ENCODE results near the gene SLFN14.
"Not testable (repeated sequence)": the region's sequence is repeated elsewhere in the genome, so short reads cannot be mapped to it uniquely, and the experiment has no call there.

SLFN14 gene

DNA sequence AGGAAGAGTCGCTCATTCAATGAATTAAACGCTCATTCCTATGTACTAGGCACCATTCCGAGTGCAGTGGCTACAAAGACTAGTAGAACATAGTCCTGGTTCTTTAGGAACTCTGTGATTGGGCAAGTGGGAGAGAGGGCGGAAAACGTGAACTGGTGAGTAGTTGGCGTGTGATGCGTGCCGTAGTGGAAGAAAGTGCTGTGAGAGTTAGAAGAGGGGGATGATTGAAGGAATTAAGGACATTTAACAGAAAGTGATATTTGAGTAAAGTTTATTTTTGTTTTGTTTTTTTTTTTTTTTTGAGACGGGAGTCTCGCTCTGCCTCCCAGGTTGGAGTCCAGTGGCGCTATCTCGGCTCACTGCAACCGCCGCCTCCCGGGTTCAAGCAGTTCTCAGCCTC, 7.9 kb upstream of the SLFN14 start:
- CTCF ChIA-PET = no interaction called here
- peak overlapping the region; percentile 77 for H3K27ac ChIP-seq
- POLR2A ChIA-PET (ENCODE audit: low non-redundant PET) = interaction anchor here (0.6 to 0.7 kb wide), 2 partner anchors 9 to 10 kb away, joined by 3 read pairs; partner anchors contain the start of gene PEX12
- TF ChIP-seq, protein P1, sequence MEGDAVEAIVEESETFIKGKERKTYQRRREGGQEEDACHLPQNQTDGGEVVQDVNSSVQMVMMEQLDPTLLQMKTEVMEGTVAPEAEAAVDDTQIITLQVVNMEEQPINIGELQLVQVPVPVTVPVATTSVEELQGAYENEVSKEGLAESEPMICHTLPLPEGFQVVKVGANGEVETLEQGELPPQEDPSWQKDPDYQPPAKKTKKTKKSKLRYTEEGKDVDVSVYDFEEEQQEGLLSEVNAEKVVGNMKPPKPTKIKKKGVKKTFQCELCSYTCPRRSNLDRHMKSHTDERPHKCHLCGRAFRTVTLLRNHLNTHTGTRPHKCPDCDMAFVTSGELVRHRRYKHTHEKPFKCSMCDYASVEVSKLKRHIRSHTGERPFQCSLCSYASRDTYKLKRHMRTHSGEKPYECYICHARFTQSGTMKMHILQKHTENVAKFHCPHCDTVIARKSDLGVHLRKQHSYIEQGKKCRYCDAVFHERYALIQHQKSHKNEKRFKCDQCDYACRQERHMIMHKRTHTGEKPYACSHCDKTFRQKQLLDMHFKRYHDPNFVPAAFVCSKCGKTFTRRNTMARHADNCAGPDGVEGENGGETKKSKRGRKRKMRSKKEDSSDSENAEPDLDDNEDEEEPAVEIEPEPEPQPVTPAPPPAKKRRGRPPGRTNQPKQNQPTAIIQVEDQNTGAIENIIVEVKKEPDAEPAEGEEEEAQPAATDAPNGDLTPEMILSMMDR (conservative IDR thresholded peaks at IDR 0.05; ENCODE audit: low read depth) = no peak
- DNase-seq (ENCODE audit: low spot score) = peak; percentile 61

DNA sequence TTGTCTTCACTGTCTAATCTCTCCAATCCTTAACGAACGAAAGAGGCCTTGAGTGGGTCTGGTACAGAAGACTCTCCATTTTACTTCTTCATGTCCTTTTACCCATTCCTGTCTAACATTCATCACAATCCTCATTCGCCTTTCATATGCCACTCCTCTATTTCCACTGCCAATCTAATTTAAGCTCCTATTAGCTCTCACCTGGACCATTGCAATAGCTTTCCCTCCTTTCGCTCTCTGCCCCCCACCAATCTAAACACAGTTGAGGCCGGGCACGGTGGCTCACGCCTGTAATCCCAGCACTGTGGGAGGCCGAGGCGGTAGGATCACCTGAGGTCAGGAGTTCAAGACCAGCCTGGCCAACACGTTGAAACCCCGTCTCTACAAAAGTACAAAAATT, 6.3 kb upstream of the SLFN14 start:
- no peak for DNase-seq (ENCODE audit: low spot score)
- H3K27ac ChIP-seq = peak overlapping the region; percentile 77
- CTCF ChIA-PET = no interaction called here
- POLR2A ChIA-PET (ENCODE audit: low non-redundant PET) = no interaction called here
- TF ChIP-seq, protein P1 (conservative IDR thresholded peaks at IDR 0.05; ENCODE audit: low read depth) = no peak

DNA sequence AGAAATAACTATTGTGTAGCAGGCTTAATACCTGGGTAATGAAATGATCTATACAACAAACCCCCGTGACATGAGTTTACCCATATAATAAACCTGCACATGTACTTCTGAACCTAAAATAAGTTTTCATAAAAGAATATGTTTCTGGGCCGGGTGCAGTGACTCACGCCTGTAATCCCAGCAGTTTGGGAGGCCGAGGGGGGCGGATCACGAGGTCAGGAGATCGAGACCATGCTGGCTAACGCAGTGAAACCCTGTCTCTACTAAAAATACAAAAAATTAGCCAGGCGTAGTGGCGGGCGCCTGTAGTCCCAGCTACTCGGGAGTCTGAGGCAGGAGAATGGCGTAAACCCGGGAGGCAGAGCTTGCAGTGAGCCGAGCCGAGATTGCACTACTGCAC, 2.6 kb upstream of the SLFN14 start:
- CTCF ChIA-PET = interaction anchor here (0.6 to 0.7 kb wide), 2 partner anchors 98 to 1166 kb away, joined by 4 to 6 read pairs; no protein-coding TSS in a partner anchor
- H3K27ac ChIP-seq; DNase-seq (ENCODE audit: low spot score); POLR2A ChIA-PET (ENCODE audit: low non-redundant PET): not testable (repeated sequence)

DNA sequence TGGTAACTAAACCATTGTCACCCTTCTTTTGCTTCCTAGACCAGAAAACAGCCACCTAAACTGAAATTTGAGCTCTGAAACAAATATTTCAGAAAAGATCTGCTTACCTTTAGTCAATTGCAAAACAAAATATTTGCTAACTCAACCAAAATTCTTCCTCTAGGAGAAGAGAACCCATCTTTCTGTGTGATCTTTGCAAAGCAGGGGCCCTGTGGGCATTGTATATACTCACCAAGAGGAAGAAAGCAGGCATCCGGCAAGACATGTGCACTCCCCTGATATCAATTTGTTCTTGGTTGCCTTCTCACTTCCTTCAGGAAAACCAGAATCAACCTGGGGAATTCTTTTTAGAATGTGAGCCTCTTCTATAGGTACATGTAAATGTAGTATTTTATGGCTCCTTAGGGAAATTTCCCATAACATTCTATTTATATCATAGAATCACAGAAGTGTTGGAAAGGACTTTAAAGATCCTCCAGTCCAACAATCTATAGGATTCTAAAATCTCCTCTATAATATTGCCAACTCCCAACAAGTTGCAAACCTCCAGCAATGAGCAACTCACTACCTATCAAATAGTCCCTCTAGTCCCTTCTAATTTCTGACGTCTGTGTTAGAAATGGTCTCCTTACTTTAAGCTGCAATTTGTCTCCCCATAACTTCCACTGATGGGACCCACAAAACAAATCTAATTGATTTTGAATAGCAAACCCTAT, 966 bp downstream of the SLFN14 start:
- POLR2A ChIA-PET (ENCODE audit: low non-redundant PET) = no interaction called here
- H3K27ac ChIP-seq = no peak overlapping the region
- TF ChIP-seq, protein P1 (conservative IDR thresholded peaks at IDR 0.05; ENCODE audit: low read depth) = no peak
- no peak for DNase-seq (ENCODE audit: low spot score)
- CTCF ChIA-PET = no interaction called here

DNA sequence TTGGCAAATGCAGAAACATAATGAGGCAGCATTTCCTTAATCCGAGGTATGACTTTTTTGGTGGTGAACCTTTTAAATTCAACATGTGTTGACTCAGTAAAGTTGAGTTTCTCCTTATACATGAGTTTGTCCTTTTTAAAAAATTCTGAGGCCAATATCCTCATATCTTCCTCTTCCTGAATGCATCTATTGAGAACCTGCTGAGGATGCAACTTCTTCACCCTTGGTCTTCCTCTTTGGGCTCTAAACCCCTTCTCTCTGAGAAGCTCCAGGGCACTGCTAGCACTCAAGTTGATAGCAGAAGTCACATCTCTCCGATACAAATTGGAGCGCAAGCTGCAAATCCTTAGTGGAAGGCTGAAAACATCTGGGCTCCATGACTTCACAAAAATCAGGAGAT, 3.3 kb downstream of the SLFN14 start:
- ChIA-PET CTCF (interaction anchor here (0.6 kb wide), 1 partner anchor 165 kb away, joined by 3 read pairs; no protein-coding TSS in a partner anchor), POLR2A (ENCODE audit: low non-redundant PET) (no interaction called here)
- no peak overlapping the region for H3K27ac ChIP-seq
- no peak for DNase-seq (ENCODE audit: low spot score)
- TF ChIP-seq, protein P1 (conservative IDR thresholded peaks at IDR 0.05; ENCODE audit: low read depth) = no peak

DNA sequence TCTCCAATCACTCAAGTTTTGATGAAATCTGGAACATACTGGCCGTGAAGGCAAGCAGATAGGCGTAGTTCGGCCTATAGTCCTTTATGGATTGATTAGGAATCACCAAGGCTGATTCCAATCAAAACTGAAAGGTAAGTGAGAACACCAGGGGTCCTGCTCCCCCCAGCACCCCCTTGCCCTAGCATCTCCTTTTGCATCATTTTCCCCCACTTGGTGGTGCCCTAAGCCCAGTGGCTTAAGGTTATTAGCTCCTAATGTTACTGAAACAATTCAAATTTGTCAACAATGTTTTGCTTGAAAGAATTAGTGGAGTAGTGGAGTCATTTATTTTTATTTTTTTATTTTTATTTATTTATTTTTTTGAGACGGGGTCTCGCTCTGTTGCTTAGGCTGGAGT, 4.9 kb downstream of the SLFN14 start:
- POLR2A ChIA-PET (ENCODE audit: low non-redundant PET) = interaction anchor here (0.7 kb wide), 1 partner anchor 424 kb away, joined by 4 read pairs; no protein-coding TSS in a partner anchor
- CTCF ChIA-PET = interaction anchor here (1.3 kb wide), 1 partner anchor 192 kb away, joined by 5 read pairs; no protein-coding TSS in a partner anchor
- H3K27ac ChIP-seq = no peak overlapping the region
- DNase-seq (ENCODE audit: low spot score) = no peak
- TF ChIP-seq, protein P1 (conservative IDR thresholded peaks at IDR 0.05; ENCODE audit: low read depth) = no peak

DNA sequence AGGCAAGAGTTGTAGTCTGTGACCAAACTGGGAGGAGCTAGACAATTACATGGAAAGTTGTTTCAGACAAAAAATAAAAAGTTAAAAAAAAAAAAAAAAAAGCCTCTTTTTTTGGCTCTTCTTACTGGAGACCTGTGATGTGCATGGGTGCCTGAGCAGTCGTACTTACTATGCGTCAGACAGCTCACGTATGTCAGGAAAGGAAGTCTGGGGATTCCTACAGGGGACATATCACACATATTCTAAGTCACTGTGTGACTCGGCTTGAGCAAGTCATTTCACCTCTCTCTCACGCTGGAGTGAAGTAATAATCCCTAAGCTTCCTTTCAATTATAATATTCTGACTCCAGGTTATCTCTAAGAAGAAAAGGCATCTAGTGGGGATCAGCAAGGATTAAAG, 6.0 kb downstream of the SLFN14 start:
- ChIA-PET CTCF (interaction anchor here (0.6 to 0.8 kb wide), 3 partner anchors 16 to 1231 kb away, joined by 3 read pairs; no protein-coding TSS in a partner anchor), POLR2A (ENCODE audit: low non-redundant PET) (interaction anchor here (0.6 kb wide), 1 partner anchor 67 kb away, joined by 4 read pairs; no protein-coding TSS in a partner anchor)
- no peak overlapping the region for H3K27ac ChIP-seq
- DNase-seq (ENCODE audit: low spot score) = no peak
- TF ChIP-seq, protein P1 (conservative IDR thresholded peaks at IDR 0.05; ENCODE audit: low read depth) = no peak

All from RWPE1 (cell line).